GM08714 (cell line): ENCODE data around the gene MRPL20.

Source experiments
- H3K4me3 ChIP-seq: fragments of 200-500 bp; sonication (Bioruptor generic); 2 replicates; pipeline ENCODE4 v1.5.1; 2014; ENCODE audit warnings: mild to moderate bottlenecking, low read length, inconsistent platforms
- ZNF274 ChIP-seq: IDR thresholded peaks from 2 replicates; pipeline ENCODE4 v1.6.1; 2012; ENCODE audit warnings: mild to moderate bottlenecking, low read depth, low read length

The MRPL20 gene

GRCh38 chr1:1366699-1367066 lies 40.4 kb downstream of the MRPL20 start:
- no peak for TF ChIP-seq ZNF274
- no peak overlapping the region for H3K4me3 ChIP-seq

- no peak overlapping the region for H3K4me3 ChIP-seq
- no peak for TF ChIP-seq ZNF274
These were observed 41.0 kb downstream of the MRPL20 start for GRCh38 chr1:1365875-1366698.

- H3K4me3 ChIP-seq: no peak overlapping the region
- TF ChIP-seq ZNF274: no peak
These were observed 42.8 kb downstream of the MRPL20 start for GRCh38 chr1:1364266-1364665.

GRCh38 chr1:1361982-1362423 lies 45.1 kb downstream of the MRPL20 start:
- no peak overlapping the region for H3K4me3 ChIP-seq

GRCh38 chr1:1361233-1361981 lies 45.7 kb downstream of the MRPL20 start:
- H3K4me3 ChIP-seq: no peak overlapping the region
- TF ChIP-seq ZNF274: no peak

More at GRCh38 chr1:1361982-1362423, 45.1 kb downstream of the MRPL20 start:
- TF ChIP-seq ZNF274: no peak

GRCh38 chr1:1360506-1361169 lies 46.5 kb downstream of the MRPL20 start:
- H3K4me3 ChIP-seq: no peak overlapping the region
- no peak for TF ChIP-seq ZNF274

- TF ChIP-seq ZNF274: no peak
- H3K4me3 ChIP-seq: no peak overlapping the region
These were observed 47.2 kb downstream of the MRPL20 start for GRCh38 chr1:1359664-1360468.

GRCh38 chr1:1359308-1359663 lies 47.8 kb downstream of the MRPL20 start:
- TF ChIP-seq ZNF274: no peak
- H3K4me3 ChIP-seq: no peak overlapping the region

- H3K4me3 ChIP-seq: no peak within 1 kb of the TSS
- no peak for TF ChIP-seq ZNF274
These were observed 48.4 kb downstream of the MRPL20 start, which contains the start of gene MXRA8 for GRCh38 chr1:1358433-1359271. Gene MXRA8 (minus strand): TSS chr1:1358555. CDS start chr1:1358504, 51 bp downstream.

GRCh38 chr1:1357871-1358432 lies 49.1 kb downstream of the MRPL20 start:
- TF ChIP-seq ZNF274: no peak
- H3K4me3 ChIP-seq: no peak overlapping the region

GRCh38 chr1:1356796-1357401 lies 50.2 kb downstream of the MRPL20 start:
- no peak for TF ChIP-seq ZNF274
- no peak overlapping the region for H3K4me3 ChIP-seq

GRCh38 chr1:1356166-1356795 lies 50.8 kb downstream of the MRPL20 start:
- no peak overlapping the region for H3K4me3 ChIP-seq

GRCh38 chr1:1355416-1355815 lies 51.7 kb downstream of the MRPL20 start:
- TF ChIP-seq ZNF274: no peak
- no peak overlapping the region for H3K4me3 ChIP-seq

More at GRCh38 chr1:1356166-1356795, 50.8 kb downstream of the MRPL20 start:
- TF ChIP-seq ZNF274: no peak
